Tibial nerve (tissue), 4 donors: ENCODE measurements around the gene MOCOS. TPM values are rescaled to one million over a fixed set of nuclear protein-coding genes. Genes with fewer than 3 reads are reported as not detected.

Experiments
- DNase-seq, 2 donors: peaks; one replicate each; pipeline ENCODE4 v3.0.0-alpha.2; 2019; ENCODE audit warnings: low spot score in 2 of 2
- H3K27ac ChIP-seq, 4 donors: fragments of 200-600 bp; sonication (generic) in 3 of 4; one replicate each; pipeline ENCODE4 v1.5.1; 2017 to 2019; ENCODE audit warnings: mild to moderate bottlenecking in 1 of 4
- H3K27me3 ChIP-seq, 2 donors: fragments of 200-600 bp; sonication (generic) in 1 of 2; one replicate each; pipeline versions ENCODE4 v1.5.1 to v1.6.0; 2017 to 2019
- H3K36me3 ChIP-seq, 3 donors: fragments of 200-600 bp; sonication (generic); one replicate each; pipeline ENCODE4 v1.5.1; 2018 to 2019
- H3K4me1 ChIP-seq, 4 donors: fragments of 200-600 bp; sonication (generic) in 3 of 4; one replicate each; pipeline ENCODE4 v1.5.1; 2017 to 2019
- H3K4me3 ChIP-seq, 4 donors: fragments of 200-600 bp; sonication (generic) in 3 of 4; one replicate each; pipeline ENCODE4 v1.5.1; 2017 to 2019; ENCODE audit warnings: mild to moderate bottlenecking in 1 of 4, moderate library complexity in 1 of 4
- H3K9me3 ChIP-seq, 4 donors: fragments of 200-600 bp; sonication (generic) in 3 of 4; one replicate each; pipeline ENCODE4 v1.5.1; 2017 to 2019
- EP300 ChIP-seq, 2 donors: sonication (generic); formaldehyde crosslinking; IDR thresholded peaks; one replicate each; pipeline ENCODE4 v1.6.1; 2017; ENCODE audit warnings: antibody characterized with exemption in 2 of 2, mild to moderate bottlenecking in 1 of 2
- POLR2A ChIP-seq, 2 donors: fragments of 450-650 bp; IDR thresholded peaks; one replicate each; pipeline ENCODE4 v1.6.1; 2017; ENCODE audit warnings: antibody characterized with exemption in 2 of 2, mild to moderate bottlenecking in 2 of 2, moderate library complexity in 2 of 2
- WGBS, 2 donors: methylation state at CpG; one replicate each; pipeline ENCODE4 v1.1.5; 2018; 5-methylcytosine and 5-hydroxymethylcytosine counted together
- total RNA-seq, 4 donors: library from RNA; depleted of rRNA; stranded (reverse); fragments of >200 nt; gene quantifications; one replicate each; pipeline ENCODE4 v1.1.0, GENCODE V29; 2016
- TF ChIP-seq, protein P1 (sequence below), 5 experiments: fragments of 200-600 bp in 3 of 5; fragments of 450-650 bp in 2 of 5; sonication (generic) in 3 of 5; IDR thresholded peaks; one replicate each; pipeline ENCODE4 v1.5.1; 2016 to 2019; ENCODE audit warnings: antibody characterized with exemption in 5 of 5, mild to moderate bottlenecking in 3 of 5, moderate library complexity in 2 of 5

Gene MOCOS
- total RNA-seq, 4 donors from 2014 or later = 6.9 to 10.2 (median 8.9) TPM

DNA sequence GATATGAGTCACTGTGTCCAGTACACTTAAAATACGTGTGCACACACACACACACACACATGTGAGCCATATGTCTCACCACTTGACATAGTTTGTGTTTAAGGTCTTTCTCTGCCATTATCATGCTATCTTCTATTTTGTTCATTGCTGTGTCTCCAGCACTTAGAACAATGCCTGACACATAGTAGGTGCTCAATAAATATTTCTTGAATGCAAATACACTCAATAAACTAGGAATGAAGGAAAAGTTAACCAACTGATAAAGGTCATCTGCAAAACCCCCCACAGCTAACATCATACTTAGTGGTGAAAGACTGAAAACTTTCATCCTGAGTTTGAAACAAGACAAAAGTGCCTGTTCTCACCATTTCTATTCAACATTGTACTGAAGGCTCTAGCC, 4.4 kb downstream of the MOCOS start:
- H3K4me3 ChIP-seq = no peak overlapping the region
- H3K36me3 ChIP-seq = no peaks in the 10 kb centered on the region
- H3K9me3 ChIP-seq = no peaks in the 10 kb centered on the region
- WGBS, 2 donors = 83 to 89% methylated on average over 1 of the region's 1 CpG
- no peak overlapping the region for H3K27ac ChIP-seq
- H3K27me3 ChIP-seq = no peaks in the 10 kb centered on the region
- H3K4me1 ChIP-seq = peaks cover 0 to 16% (median 7%) of the 10 kb centered on the region in 4 donors
- no peak for DNase-seq
- TF ChIP-seq POLR2A (IDR thresholded peaks at IDR 0.05) (no peak), EP300 (IDR thresholded peaks at IDR 0.05) (no peak)
- TF ChIP-seq, protein P1, sequence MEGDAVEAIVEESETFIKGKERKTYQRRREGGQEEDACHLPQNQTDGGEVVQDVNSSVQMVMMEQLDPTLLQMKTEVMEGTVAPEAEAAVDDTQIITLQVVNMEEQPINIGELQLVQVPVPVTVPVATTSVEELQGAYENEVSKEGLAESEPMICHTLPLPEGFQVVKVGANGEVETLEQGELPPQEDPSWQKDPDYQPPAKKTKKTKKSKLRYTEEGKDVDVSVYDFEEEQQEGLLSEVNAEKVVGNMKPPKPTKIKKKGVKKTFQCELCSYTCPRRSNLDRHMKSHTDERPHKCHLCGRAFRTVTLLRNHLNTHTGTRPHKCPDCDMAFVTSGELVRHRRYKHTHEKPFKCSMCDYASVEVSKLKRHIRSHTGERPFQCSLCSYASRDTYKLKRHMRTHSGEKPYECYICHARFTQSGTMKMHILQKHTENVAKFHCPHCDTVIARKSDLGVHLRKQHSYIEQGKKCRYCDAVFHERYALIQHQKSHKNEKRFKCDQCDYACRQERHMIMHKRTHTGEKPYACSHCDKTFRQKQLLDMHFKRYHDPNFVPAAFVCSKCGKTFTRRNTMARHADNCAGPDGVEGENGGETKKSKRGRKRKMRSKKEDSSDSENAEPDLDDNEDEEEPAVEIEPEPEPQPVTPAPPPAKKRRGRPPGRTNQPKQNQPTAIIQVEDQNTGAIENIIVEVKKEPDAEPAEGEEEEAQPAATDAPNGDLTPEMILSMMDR (IDR thresholded peaks at IDR 0.05) = no peak

DNA sequence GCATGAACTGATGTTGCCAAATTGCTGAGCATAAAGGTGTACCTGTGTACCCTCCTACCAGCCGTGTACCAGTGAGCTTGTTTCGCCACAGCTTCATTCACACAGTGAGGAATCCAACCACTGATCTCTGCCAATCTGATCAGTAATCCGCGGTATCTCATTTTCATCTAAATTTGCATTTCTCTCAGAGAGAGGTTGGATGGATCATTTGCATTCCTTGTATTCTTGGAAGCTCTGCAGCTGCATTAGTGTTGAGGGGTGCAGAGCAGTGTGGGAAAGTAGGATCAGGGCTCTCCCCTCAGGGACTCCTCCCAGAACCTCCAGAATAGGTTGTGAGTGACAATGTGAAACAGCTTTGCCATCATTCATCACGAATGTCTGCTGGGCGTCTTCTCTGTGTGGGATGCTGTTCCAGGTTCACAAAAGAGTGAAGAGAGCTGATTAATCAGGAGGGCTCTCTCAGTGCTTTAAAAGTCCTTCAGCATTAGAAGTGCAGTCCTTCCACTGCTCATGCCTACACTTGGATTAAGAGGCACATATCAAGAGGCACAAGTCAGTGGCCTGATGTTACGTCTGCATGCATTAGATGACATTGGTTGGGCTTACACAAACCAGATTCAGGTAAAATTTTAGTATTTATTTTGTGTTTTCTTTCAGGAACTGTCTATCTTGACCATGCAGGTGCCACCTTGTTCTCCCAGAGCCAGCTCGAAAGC, 7.5 kb downstream of the MOCOS start:
- Histone ChIP-seq H3K9me3 (no peaks in the 10 kb centered on the region), H3K4me3 (no peak overlapping the region), H3K4me1 (no peaks in the 10 kb centered on the region), H3K27ac (no peak overlapping the region), H3K36me3 (no peaks in the 10 kb centered on the region), H3K27me3 (no peaks in the 10 kb centered on the region)
- TF ChIP-seq POLR2A (IDR thresholded peaks at IDR 0.05) = no peak
- no peak for TF ChIP-seq EP300 (IDR thresholded peaks at IDR 0.05)
- TF ChIP-seq, protein P1 (IDR thresholded peaks at IDR 0.05) = no peak
- 81 to 87% methylated on average over 8 of the region's 8 CpGs for WGBS, 2 donors
- no peak for DNase-seq

DNA sequence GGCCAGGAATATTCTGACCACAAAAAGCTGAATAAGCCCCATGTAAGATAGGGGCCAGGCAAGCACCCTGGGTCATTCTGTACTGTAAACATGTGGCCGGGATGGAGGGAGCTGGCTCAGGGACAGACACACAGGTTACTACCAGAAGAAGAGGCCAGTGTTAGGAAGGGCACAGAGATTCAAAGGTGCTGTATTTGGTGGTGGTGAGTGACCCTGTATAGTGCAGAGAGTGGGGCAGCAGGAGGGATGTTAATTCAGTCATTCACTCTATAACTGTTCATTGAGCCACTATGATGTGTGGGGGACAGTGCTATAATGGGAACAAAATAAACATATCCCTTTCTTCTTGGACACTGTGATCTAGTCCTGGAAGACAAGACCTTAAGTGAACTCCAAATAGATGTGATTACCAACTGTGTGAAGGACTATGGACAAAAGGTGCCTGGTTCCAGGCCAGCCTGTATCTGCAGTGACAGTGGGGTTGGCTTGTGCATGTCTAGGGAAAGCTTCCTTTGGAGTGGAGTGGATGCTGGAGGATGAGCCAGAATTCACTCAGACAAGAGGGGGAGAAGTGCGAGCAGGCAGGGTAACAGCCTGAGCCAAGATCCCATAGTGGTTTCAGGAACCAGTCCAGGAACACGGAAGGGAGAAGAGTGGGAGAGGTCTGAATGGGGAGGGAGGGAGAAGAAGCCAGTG, 8.3 kb downstream of the MOCOS start:
- H3K9me3 ChIP-seq = no peaks in the 10 kb centered on the region
- no peaks in the 10 kb centered on the region for H3K4me1 ChIP-seq
- no peaks in the 10 kb centered on the region for H3K36me3 ChIP-seq
- H3K27ac ChIP-seq = no peak overlapping the region
- no peak for DNase-seq
- H3K27me3 ChIP-seq = no peaks in the 10 kb centered on the region
- no peak overlapping the region for H3K4me3 ChIP-seq
- WGBS, 2 donors = 62 to 63% methylated on average over 3 of the region's 3 CpGs
- no peak for TF ChIP-seq EP300 (IDR thresholded peaks at IDR 0.05)
- TF ChIP-seq, protein P1 (IDR thresholded peaks at IDR 0.05) = no peak
- no peak for TF ChIP-seq POLR2A (IDR thresholded peaks at IDR 0.05)

DNA sequence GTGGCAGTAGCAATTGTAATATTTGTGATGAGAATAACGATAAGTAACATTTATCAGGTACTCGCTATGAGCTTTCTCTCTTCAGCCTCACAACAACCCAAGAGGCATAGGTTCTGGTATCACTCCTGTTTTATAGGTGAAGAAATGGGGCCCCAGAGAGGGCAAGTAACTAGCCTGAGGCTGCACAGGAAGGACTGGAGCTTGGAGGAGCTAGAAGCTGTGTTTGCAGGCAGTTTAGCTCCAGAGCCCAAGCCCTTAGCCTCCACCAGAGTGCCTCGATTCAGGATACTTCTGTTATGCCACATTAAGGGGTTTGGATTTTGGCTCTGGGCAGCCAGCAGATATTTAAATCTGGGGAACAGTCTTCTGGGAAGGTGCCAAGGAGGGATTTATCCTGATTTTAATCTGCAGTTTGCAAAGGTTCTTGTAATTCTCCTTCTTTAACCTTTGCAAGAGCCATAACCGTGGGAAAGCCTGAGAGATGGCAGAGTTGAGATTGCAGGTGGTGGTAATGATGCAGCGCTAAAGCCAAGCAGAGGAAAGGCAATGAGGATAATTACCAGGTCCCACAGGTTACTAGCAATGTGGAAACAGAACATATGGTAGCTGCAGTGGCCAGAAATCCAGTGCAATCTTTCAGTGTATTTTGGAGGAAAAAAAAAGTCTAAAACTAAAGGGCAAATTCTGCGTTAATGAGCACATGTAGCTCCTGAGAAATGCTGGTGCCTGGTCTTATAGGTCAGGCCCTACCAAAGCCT, 9.1 kb downstream of the MOCOS start:
- TF ChIP-seq, protein P1 (IDR thresholded peaks at IDR 0.05) = no peak
- TF ChIP-seq POLR2A (IDR thresholded peaks at IDR 0.05) (no peak), EP300 (IDR thresholded peaks at IDR 0.05) (no peak)
- Histone ChIP-seq H3K9me3 (no peaks in the 10 kb centered on the region), H3K4me1 (no peaks in the 10 kb centered on the region), H3K27ac (no peak overlapping the region), H3K27me3 (no peaks in the 10 kb centered on the region), H3K4me3 (no peak overlapping the region), H3K36me3 (no peaks in the 10 kb centered on the region)
- 75 to 78% methylated on average over 6 of the region's 6 CpGs for WGBS, 2 donors
- DNase-seq = no peak
